Measurements from ENCODE around the gene IGF2BP2.

- TF ChIP-seq NFIC (IDR thresholded peaks at IDR 0.05) (no peak), ZBTB7A (IDR thresholded peaks at IDR 0.05; ENCODE audit: low read depth) (no peak)
Observed at GRCh38 chr3:185831990-185832389, 7.1 kb upstream of the IGF2BP2 start.

Data from Ishikawa (cell line).